ENCODE results near the gene TBCD. TPM values are rescaled to one million over a fixed set of nuclear protein-coding genes. Genes with fewer than 3 reads are reported as not detected.
A peak's percentile ranks its signal among the peaks of the same experiment; 100 is the strongest.
"Not testable (repeated sequence)": the region's sequence is repeated elsewhere in the genome, so short reads cannot be mapped to it uniquely, and the experiment has no call there.

The TBCD gene
- total RNA-seq, 2 experiments from 2014 or later: 77.8 to 85.8 TPM

- Mint-ChIP-seq H3K27me3 (no peaks in the 10 kb centered on the region), H3K27ac (no peak overlapping the region), H3K4me3 (peak overlapping the region; percentile 51), H3K4me1 (ENCODE audit: low read depth) (peaks cover 28% of the 10 kb centered on the region), H3K9me3 (peaks cover 4% of the 10 kb centered on the region), H3K36me3 (ENCODE audit: low read depth) (peaks cover 2% of the 10 kb centered on the region)
- ATAC-seq (peak; percentile 95), DNase-seq (peak; percentile 80)
- intact Hi-C loops (cut with micrococcal nuclease): no loop called here
- ChIA-PET POLR2A (interaction anchor here (1.1 to 1.6 kb wide), 3 partner anchors 8 to 122 kb away, joined by 3 read pairs; no protein-coding TSS in a partner anchor), CTCF (interaction anchor here (1.9 kb wide), 1 partner anchor 218 kb away, joined by 3 read pairs; no protein-coding TSS in a partner anchor)
- no peak for TF ChIP-seq CTCF (IDR thresholded peaks at IDR 0.05)
These were observed 234.1 kb downstream of the TBCD start for GRCh38 chr17:82985973-82986372.

- H3K9me3 Mint-ChIP-seq: peaks cover 16% of the 10 kb centered on the region
- DNase-seq; H3K27ac Mint-ChIP-seq; H3K27me3 Mint-ChIP-seq; ATAC-seq; H3K4me3 Mint-ChIP-seq; intact Hi-C loops (cut with micrococcal nuclease): not testable (repeated sequence)
- H3K36me3 Mint-ChIP-seq (ENCODE audit: low read depth): peaks cover 19% of the 10 kb centered on the region
- peaks cover 31% of the 10 kb centered on the region for H3K4me1 Mint-ChIP-seq (ENCODE audit: low read depth)
- POLR2A ChIA-PET: interaction anchor here (1.0 kb wide), 1 partner anchor 60 kb away, joined by 3 read pairs; no protein-coding TSS in a partner anchor
- CTCF ChIA-PET: interaction anchor here (1.2 kb wide), 1 partner anchor 213 kb away, joined by 5 read pairs; no protein-coding TSS in a partner anchor
These were observed 237.2 kb downstream of the TBCD start for GRCh38 chr17:82989051-82989450.

- no peak for TF ChIP-seq CTCF (IDR thresholded peaks at IDR 0.05)
- intact Hi-C loops (cut with micrococcal nuclease): no loop called here
- H3K4me1 Mint-ChIP-seq (ENCODE audit: low read depth): peaks cover 31% of the 10 kb centered on the region
- peaks cover 16% of the 10 kb centered on the region for H3K9me3 Mint-ChIP-seq
- DNase-seq (no peak), ATAC-seq (no peak)
- no peak overlapping the region for H3K4me3 Mint-ChIP-seq
- H3K27me3 Mint-ChIP-seq: no peaks in the 10 kb centered on the region
- no peak overlapping the region for H3K27ac Mint-ChIP-seq
- H3K36me3 Mint-ChIP-seq (ENCODE audit: low read depth): peaks cover 23% of the 10 kb centered on the region
- ChIA-PET POLR2A (no interaction called here), CTCF (no interaction called here)
These were observed 238.0 kb downstream of the TBCD start for GRCh38 chr17:82989881-82990280.

- H3K36me3 Mint-ChIP-seq (ENCODE audit: low read depth): peaks cover 26% of the 10 kb centered on the region
- ATAC-seq (no peak), DNase-seq (no peak)
- TF ChIP-seq CTCF (IDR thresholded peaks at IDR 0.05): no peak
- POLR2A ChIA-PET: no interaction called here
- H3K27ac Mint-ChIP-seq: no peak overlapping the region
- peaks cover 16% of the 10 kb centered on the region for H3K9me3 Mint-ChIP-seq
- intact Hi-C loops (cut with micrococcal nuclease): no loop called here
- H3K27me3 Mint-ChIP-seq: no peaks in the 10 kb centered on the region
- no peak overlapping the region for H3K4me3 Mint-ChIP-seq
- CTCF ChIA-PET: no interaction called here
- H3K4me1 Mint-ChIP-seq (ENCODE audit: low read depth): peaks cover 8% of the 10 kb centered on the region
These were observed 241.1 kb downstream of the TBCD start for GRCh38 chr17:82993005-82993404.

Other genes starting within 250 kb of the TBCD start
- 10 to 100 TPM; 55.6 to 59.5 TPM for gene FOXK2, start 232.3 kb upstream of the TBCD start, total RNA-seq
- gene WDR45B, start 103.6 kb upstream of the TBCD start, total RNA-seq: 100 to 1,000 TPM; 127 to 132 TPM
- gene RAB40B, start 53.4 kb upstream of the TBCD start, total RNA-seq: 1 to 10 TPM; 1.6 to 3.4 TPM
- 10 to 100 TPM; 28.3 to 32.8 TPM for gene FN3KRP, start 35.4 kb upstream of the TBCD start, total RNA-seq
- gene FN3K, start 16.4 kb upstream of the TBCD start, total RNA-seq: 1 to 10 TPM in 1 of 2 experiments, under 1 TPM in 1; 0.96 to 1.2 TPM
- gene ZNF750, start 88.0 kb downstream of the TBCD start, total RNA-seq: not detected

Measured in activated CD8-positive, alpha-beta T cell treated with anti-CD3 and anti-CD28 coated beads for 36 hours (primary cell).